GM19025 (cell line): ENCODE data around the gene ATG16L2.
"Not testable (repeated sequence)": the region's sequence is repeated elsewhere in the genome, so short reads cannot be mapped to it uniquely, and the experiment has no call there.

Experiments used
- ATAC-seq: cut with Tn5 transposase; IDR thresholded peaks from one replicate; pipeline ENCODE4 v1.9.1; 2021; ENCODE audit warnings: mild to moderate bottlenecking, low read depth, moderate library complexity; ENCODE audit not compliant: unreplicated experiment

Gene ATG16L2

GRCh38 chr11:72823105-72823804 is 9.0 kb downstream of the ATG16L2 start:
- ATAC-seq: no peak

- ATAC-seq: no peak
Observed at GRCh38 chr11:72824020-72824419, 9.8 kb downstream of the ATG16L2 start.

- ATAC-seq: no peak
Observed at GRCh38 chr11:72824811-72825505, 10.7 kb downstream of the ATG16L2 start.

GRCh38 chr11:72825661-72826060 is 11.4 kb downstream of the ATG16L2 start:
- no peak for ATAC-seq

GRCh38 chr11:72826191-72826941 is 12.2 kb downstream of the ATG16L2 start:
- no peak for ATAC-seq

GRCh38 chr11:72826942-72827480 is 12.8 kb downstream of the ATG16L2 start:
- ATAC-seq: no peak

GRCh38 chr11:72827656-72828055 is 13.4 kb downstream of the ATG16L2 start:
- ATAC-seq: not testable (repeated sequence)

GRCh38 chr11:72828081-72828567 is 13.9 kb downstream of the ATG16L2 start:
- ATAC-seq: no peak

GRCh38 chr11:72828692-72829101 is 14.5 kb downstream of the ATG16L2 start:
- ATAC-seq: no peak

- no peak for ATAC-seq
Observed at GRCh38 chr11:72829178-72829577, 15.0 kb downstream of the ATG16L2 start.

GRCh38 chr11:72829884-72830533 is 15.8 kb downstream of the ATG16L2 start:
- ATAC-seq: no peak

GRCh38 chr11:72831521-72832300 is 17.5 kb downstream of the ATG16L2 start:
- ATAC-seq: no peak

GRCh38 chr11:72832301-72833082 is 18.3 kb downstream of the ATG16L2 start:
- no peak for ATAC-seq

GRCh38 chr11:72833083-72833733 is 19.0 kb downstream of the ATG16L2 start:
- ATAC-seq: no peak

GRCh38 chr11:72833811-72834493 is 19.7 kb downstream of the ATG16L2 start:
- ATAC-seq: no peak

GRCh38 chr11:72834905-72835304 is 20.7 kb downstream of the ATG16L2 start:
- ATAC-seq: no peak

- ATAC-seq: no peak
Observed at GRCh38 chr11:72836111-72836510, 21.9 kb downstream of the ATG16L2 start.
